Brain (organoid and tissue), 1 donor: ENCODE measurements around the gene RBMXL2. TPM values are rescaled to one million over a fixed set of nuclear protein-coding genes. Genes with fewer than 3 reads are reported as not detected.

Experiments
- polyA plus RNA-seq: library from polyadenylated mRNA; stranded (reverse); fragments of 350-450 nt; fragmentation: Illumina TruSeq; extraction: RNeasy Lipid Tissue Mini Kit (QIAGEN cat#74804); gene quantifications from one replicate; pipeline ENCODE4 v1.2.3, GENCODE V29; 2015; ENCODE audit warnings: low read depth, low replicate concordance; ENCODE audit not compliant: insufficient read depth

RBMXL2 gene
- polyA plus RNA-seq, 1 donor from 2014 or later, result not detected

Other genes with a start within 250 kb of the RBMXL2 start
- not detected for gene OR10A5, start 243.3 kb upstream of the RBMXL2 start, polyA plus RNA-seq
- gene OR10A2, start 225.9 kb upstream of the RBMXL2 start, polyA plus RNA-seq, result not detected
- gene OR10A4, start 212.4 kb upstream of the RBMXL2 start, polyA plus RNA-seq, result not detected
- gene OR2D2, start 196.5 kb upstream of the RBMXL2 start, polyA plus RNA-seq, result not detected
- not detected for gene OR2D3, start 168.0 kb upstream of the RBMXL2 start, polyA plus RNA-seq
- not detected for gene ZNF215, start 162.6 kb upstream of the RBMXL2 start, polyA plus RNA-seq
- 1.2 TPM for gene ZNF214, start 68.7 kb upstream of the RBMXL2 start, polyA plus RNA-seq
- gene NLRP14, start 68.5 kb upstream of the RBMXL2 start, polyA plus RNA-seq, result not detected
- gene SYT9, start 162.9 kb downstream of the RBMXL2 start, polyA plus RNA-seq, result 3.5 TPM